ENCODE data around the gene GFAP.

GFAP gene

DNA sequence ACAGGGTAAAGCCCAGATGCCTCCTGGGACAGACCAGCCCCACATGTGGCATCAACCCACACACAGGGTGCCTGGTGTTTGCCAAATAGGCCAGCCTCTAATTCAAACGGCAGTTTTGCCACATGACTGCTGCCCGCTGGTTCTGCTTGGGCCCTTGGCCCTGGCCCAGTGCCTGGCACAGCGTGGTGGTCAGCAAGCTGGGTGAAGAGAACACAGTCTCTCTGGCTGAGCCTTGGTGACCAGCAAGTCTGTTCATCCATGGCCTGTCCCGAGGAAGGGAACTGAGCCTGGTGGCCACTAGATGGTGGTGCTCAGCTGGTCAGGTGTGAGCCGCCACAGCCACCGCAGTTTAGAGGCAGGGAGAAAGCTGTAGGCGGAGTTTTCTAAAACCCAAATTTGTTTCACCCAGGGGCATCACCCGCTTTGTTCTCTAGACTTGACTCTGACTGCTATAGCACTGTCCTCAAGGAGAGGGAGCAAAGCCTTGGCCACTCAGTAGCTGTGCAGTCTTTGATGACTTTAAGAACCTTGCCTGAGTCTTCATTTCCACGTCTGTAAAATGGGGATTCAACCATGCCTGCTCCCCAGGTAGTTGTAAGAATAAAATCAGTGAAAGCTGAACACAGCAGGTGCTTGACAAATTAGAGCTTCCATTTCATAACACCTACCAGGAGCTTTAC lies 4.7 kb upstream of the GFAP start:
- no peak overlapping the region for H3K4me2 ChIP-seq (ENCODE audit: low read length)
- no peak overlapping the region for H3K9ac ChIP-seq (ENCODE audit: low read depth, low read length)
- peaks cover 2% of the 10 kb centered on the region for H3K27me3 ChIP-seq (ENCODE audit: control insufficient read depth, insufficient read depth, low read length)
- no peak overlapping the region for H3K4me3 ChIP-seq (ENCODE audit: low read length)
- H3K9me3 ChIP-seq (replicated peaks; ENCODE audit: low read length) = no peaks in the 10 kb centered on the region
- H3K4me1 ChIP-seq (ENCODE audit: control insufficient read depth, insufficient read depth, low read length) = peaks cover 17% of the 10 kb centered on the region
- no peaks in the 10 kb centered on the region for H3K36me3 ChIP-seq (ENCODE audit: insufficient read depth, low read length)

- H3K4me3 ChIP-seq (ENCODE audit: low read length) = no peak overlapping the region
- H3K9me3 ChIP-seq (replicated peaks; ENCODE audit: low read length) = no peaks in the 10 kb centered on the region
- no peaks in the 10 kb centered on the region for H3K36me3 ChIP-seq (ENCODE audit: insufficient read depth, low read length)
- H3K9ac ChIP-seq (ENCODE audit: low read depth, low read length) = no peak overlapping the region
- H3K4me1 ChIP-seq (ENCODE audit: control insufficient read depth, insufficient read depth, low read length) = peaks cover 17% of the 10 kb centered on the region
- H3K4me2 ChIP-seq (ENCODE audit: low read length) = no peak overlapping the region
- H3K27me3 ChIP-seq (ENCODE audit: control insufficient read depth, insufficient read depth, low read length) = peaks cover 2% of the 10 kb centered on the region
These were observed 4.1 kb upstream of the GFAP start for GRCh38 chr17:44919411-44919810.

GRCh38 chr17:44918006-44918405 lies 2.7 kb upstream of the GFAP start:
- H3K4me3 ChIP-seq (ENCODE audit: low read length) = no peak overlapping the region
- H3K4me2 ChIP-seq (ENCODE audit: low read length) = no peak overlapping the region
- H3K36me3 ChIP-seq (ENCODE audit: insufficient read depth, low read length) = no peaks in the 10 kb centered on the region
- H3K27me3 ChIP-seq (ENCODE audit: control insufficient read depth, insufficient read depth, low read length) = peaks cover 9% of the 10 kb centered on the region
- H3K9ac ChIP-seq (ENCODE audit: low read depth, low read length) = no peak overlapping the region
- no peaks in the 10 kb centered on the region for H3K9me3 ChIP-seq (replicated peaks; ENCODE audit: low read length)
- peaks cover 17% of the 10 kb centered on the region for H3K4me1 ChIP-seq (ENCODE audit: control insufficient read depth, insufficient read depth, low read length)

DNA sequence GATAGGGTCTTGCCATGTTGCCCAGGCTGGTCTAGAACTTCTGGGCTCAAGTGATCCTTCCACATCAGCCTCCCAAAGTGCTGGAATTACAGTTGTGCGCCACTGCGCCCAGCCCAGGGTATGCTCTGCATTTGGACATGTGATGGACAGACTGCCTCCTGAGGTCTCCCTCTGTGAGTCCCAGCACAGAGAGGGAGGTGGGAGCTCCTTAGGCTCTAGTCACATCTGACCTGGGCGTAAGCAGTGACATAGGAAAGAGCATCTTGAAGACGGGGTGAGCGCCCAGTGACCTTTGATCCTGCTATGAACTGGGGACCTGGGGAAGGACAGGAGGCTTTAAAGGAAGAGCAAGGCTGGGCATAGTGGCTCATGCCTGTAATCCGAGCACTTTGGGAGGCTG lies 2.2 kb upstream of the GFAP start:
- H3K9ac ChIP-seq (ENCODE audit: low read depth, low read length) = no peak overlapping the region
- H3K9me3 ChIP-seq (replicated peaks; ENCODE audit: low read length) = no peaks in the 10 kb centered on the region
- no peak overlapping the region for H3K4me2 ChIP-seq (ENCODE audit: low read length)
- peaks cover 13% of the 10 kb centered on the region for H3K27me3 ChIP-seq (ENCODE audit: control insufficient read depth, insufficient read depth, low read length)
- no peaks in the 10 kb centered on the region for H3K36me3 ChIP-seq (ENCODE audit: insufficient read depth, low read length)
- peaks cover 17% of the 10 kb centered on the region for H3K4me1 ChIP-seq (ENCODE audit: control insufficient read depth, insufficient read depth, low read length)
- H3K4me3 ChIP-seq (ENCODE audit: low read length) = no peak overlapping the region

DNA sequence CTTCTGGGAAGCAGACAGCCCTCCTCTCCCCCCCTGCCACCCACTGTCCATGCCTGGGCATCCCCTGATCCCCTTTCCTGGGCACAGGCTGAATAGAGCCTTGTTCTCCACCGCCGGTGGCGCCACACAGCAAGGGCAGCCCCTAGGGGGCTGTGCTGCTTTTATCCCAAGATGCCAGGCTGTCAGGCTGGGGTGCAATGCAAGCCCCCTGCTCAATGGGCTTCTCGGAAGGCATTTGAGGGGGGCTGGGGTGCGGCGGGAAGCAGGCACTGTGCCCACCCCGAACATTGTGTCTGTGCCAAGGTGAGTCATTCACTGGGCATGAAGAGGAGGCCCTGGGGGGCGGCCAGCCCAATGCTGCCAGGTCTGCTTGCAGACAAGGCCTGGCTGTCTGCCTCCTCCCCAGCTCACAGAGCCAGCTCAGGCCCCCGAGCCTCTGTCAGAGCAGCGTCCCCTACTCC lies 1.5 kb upstream of the GFAP start:
- Histone ChIP-seq H3K4me2 (ENCODE audit: low read length) (peak overlapping the region; percentile 11), H3K9me3 (replicated peaks; ENCODE audit: low read length) (no peaks in the 10 kb centered on the region), H3K4me3 (ENCODE audit: low read length) (no peak overlapping the region), H3K27me3 (ENCODE audit: control insufficient read depth, insufficient read depth, low read length) (peaks cover 15% of the 10 kb centered on the region), H3K9ac (ENCODE audit: low read depth, low read length) (no peak overlapping the region), H3K4me1 (ENCODE audit: control insufficient read depth, insufficient read depth, low read length) (peaks cover 17% of the 10 kb centered on the region), H3K36me3 (ENCODE audit: insufficient read depth, low read length) (no peaks in the 10 kb centered on the region)

- no peak overlapping the region for H3K4me3 ChIP-seq (ENCODE audit: low read length)
- H3K9ac ChIP-seq (ENCODE audit: low read depth, low read length) = no peak overlapping the region
- H3K4me1 ChIP-seq (ENCODE audit: control insufficient read depth, insufficient read depth, low read length) = peaks cover 21% of the 10 kb centered on the region
These were observed 821 bp upstream of the GFAP start for GRCh38 chr17:44915862-44916780.

GRCh38 chr17:44914698-44915271 lies 515 bp downstream of the GFAP start:
- Histone ChIP-seq H3K9ac (ENCODE audit: low read depth, low read length) (no peak overlapping the region), H3K36me3 (ENCODE audit: insufficient read depth, low read length) (no peaks in the 10 kb centered on the region), H3K4me2 (ENCODE audit: low read length) (no peak overlapping the region), H3K4me1 (ENCODE audit: control insufficient read depth, insufficient read depth, low read length) (peaks cover 22% of the 10 kb centered on the region), H3K4me3 (ENCODE audit: low read length) (no peak overlapping the region), H3K27me3 (ENCODE audit: control insufficient read depth, insufficient read depth, low read length) (peaks cover 15% of the 10 kb centered on the region), H3K9me3 (replicated peaks; ENCODE audit: low read length) (no peaks in the 10 kb centered on the region)

More at GRCh38 chr17:44915862-44916780, 821 bp upstream of the GFAP start:
- Histone ChIP-seq H3K4me2 (ENCODE audit: low read length) (peak overlapping the region; percentile 11), H3K9me3 (replicated peaks; ENCODE audit: low read length) (no peaks in the 10 kb centered on the region), H3K36me3 (ENCODE audit: insufficient read depth, low read length) (no peaks in the 10 kb centered on the region), H3K27me3 (ENCODE audit: control insufficient read depth, insufficient read depth, low read length) (peaks cover 15% of the 10 kb centered on the region)

DNA sequence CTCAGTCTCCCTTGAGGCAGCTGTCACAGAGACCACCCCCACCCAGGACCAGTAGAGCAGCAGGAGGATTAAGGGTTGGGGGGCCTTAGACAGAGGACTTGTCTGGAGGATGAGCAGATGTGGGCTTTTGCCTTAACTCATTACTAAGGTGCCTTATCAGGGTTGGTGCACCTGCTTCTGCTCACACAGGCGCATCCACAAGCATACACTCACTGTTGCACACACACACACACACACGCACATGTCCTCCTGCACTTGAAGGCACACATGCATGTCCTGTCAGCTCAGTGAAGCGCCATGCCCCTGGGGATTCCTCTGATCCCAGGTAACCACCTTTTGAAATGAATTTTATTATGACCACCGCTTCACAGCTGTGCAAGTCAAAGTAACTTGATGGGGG lies 1.2 kb downstream of the GFAP start:
- no peak overlapping the region for H3K9ac ChIP-seq (ENCODE audit: low read depth, low read length)
- H3K4me3 ChIP-seq (ENCODE audit: low read length) = no peak overlapping the region
- H3K4me1 ChIP-seq (ENCODE audit: control insufficient read depth, insufficient read depth, low read length) = peaks cover 26% of the 10 kb centered on the region
- peaks cover 15% of the 10 kb centered on the region for H3K27me3 ChIP-seq (ENCODE audit: control insufficient read depth, insufficient read depth, low read length)
- no peak overlapping the region for H3K4me2 ChIP-seq (ENCODE audit: low read length)
- no peaks in the 10 kb centered on the region for H3K36me3 ChIP-seq (ENCODE audit: insufficient read depth, low read length)
- no peaks in the 10 kb centered on the region for H3K9me3 ChIP-seq (replicated peaks; ENCODE audit: low read length)

DNA sequence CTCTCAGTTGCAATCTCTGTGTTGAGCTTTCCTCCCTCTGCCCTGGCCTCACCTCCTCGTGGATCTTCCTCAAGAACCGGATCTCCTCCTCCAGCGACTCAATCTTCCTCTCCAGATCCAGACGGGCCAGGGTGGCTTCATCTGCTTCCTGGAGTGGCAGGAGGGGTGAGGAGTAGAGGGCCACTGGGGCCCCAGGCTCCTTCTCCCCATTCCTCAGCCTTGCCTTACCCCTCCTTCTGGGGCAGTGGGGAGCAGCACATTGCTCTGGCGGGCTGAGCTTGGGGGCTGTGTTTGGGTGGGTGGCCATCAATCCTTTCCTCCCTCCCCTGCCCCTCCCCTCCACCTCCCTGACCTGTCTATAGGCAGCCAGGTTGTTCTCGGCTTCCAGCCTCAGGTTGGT lies 1.6 kb downstream of the GFAP start:
- no peak overlapping the region for H3K4me2 ChIP-seq (ENCODE audit: low read length)
- H3K27me3 ChIP-seq (ENCODE audit: control insufficient read depth, insufficient read depth, low read length) = peaks cover 15% of the 10 kb centered on the region
- H3K9ac ChIP-seq (ENCODE audit: low read depth, low read length) = no peak overlapping the region
- H3K36me3 ChIP-seq (ENCODE audit: insufficient read depth, low read length) = no peaks in the 10 kb centered on the region
- H3K4me1 ChIP-seq (ENCODE audit: control insufficient read depth, insufficient read depth, low read length) = peaks cover 29% of the 10 kb centered on the region
- H3K4me3 ChIP-seq (ENCODE audit: low read length) = no peak overlapping the region
- H3K9me3 ChIP-seq (replicated peaks; ENCODE audit: low read length) = no peaks in the 10 kb centered on the region

DNA sequence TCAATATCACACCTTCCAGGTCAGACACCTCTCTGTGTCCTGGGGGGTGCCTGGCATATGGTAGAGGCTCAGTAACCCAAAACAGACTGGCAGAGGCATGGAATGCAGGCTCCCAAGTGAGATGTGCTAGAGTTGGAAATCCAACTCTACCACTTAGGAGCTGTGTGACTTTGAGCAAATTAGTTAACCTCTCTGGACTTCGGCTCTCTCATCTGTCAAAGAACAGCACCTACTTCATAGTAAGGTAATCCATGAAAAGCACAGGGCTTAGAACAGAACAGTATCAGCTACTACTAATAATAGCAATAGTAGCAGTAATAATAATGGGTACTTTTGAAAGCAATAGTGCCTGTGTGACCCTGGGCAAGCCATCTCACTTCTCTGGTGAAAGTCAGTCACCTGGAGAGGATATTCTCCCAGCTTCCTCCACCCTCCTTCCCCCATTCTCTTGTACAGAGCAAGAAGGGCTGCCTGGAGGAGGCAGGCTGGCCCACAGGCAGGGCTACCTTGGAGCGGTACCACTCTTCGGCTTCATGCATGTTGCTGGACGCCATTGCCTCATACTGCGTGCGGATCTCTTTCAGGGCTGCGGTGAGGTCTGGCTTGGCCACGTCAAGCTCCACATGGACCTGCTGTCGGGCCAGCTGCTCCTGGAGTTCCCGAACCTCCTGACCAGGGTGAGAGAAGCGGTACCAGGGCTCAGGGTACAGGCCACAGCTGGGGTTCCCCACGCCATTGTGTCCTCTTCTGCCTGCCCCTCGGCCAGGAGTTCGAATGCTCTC lies 2.3 kb downstream of the GFAP start:
- peaks cover 15% of the 10 kb centered on the region for H3K27me3 ChIP-seq (ENCODE audit: control insufficient read depth, insufficient read depth, low read length)

More for the DNA sequence above, 2.3 kb downstream of the GFAP start:
- H3K36me3 ChIP-seq (ENCODE audit: insufficient read depth, low read length) = no peaks in the 10 kb centered on the region
- H3K4me2 ChIP-seq (ENCODE audit: low read length) = no peak overlapping the region
- H3K4me1 ChIP-seq (ENCODE audit: control insufficient read depth, insufficient read depth, low read length) = peaks cover 29% of the 10 kb centered on the region
- no peaks in the 10 kb centered on the region for H3K9me3 ChIP-seq (replicated peaks; ENCODE audit: low read length)
- H3K4me3 ChIP-seq (ENCODE audit: low read length) = no peak overlapping the region
- no peak overlapping the region for H3K9ac ChIP-seq (ENCODE audit: low read depth, low read length)

Measured in skeletal muscle satellite cell (primary cell).